ENCODE data around the gene PDZD4. TPM values are rescaled to one million over a fixed set of nuclear protein-coding genes. Genes with fewer than 3 reads are reported as not detected.

The PDZD4 gene
- total RNA-seq, 3 donors from 2014 or later (not counting 1 experiment from before 2014, with no cell fraction given) = 101 to 177 (median 157) TPM

GRCh38 chrX:153770601-153771414 lies 59.5 kb downstream of the PDZD4 start:
- TF ChIP-seq CTCF (IDR thresholded peaks at IDR 0.05) = no peak
- H3K9me3 Mint-ChIP-seq = no peaks in the 10 kb centered on the region
- Histone ChIP-seq H3K9me3 (ENCODE audit: control insufficient read depth, insufficient read depth, low read length) (no peaks in the 10 kb centered on the region), H3K4me1 (ENCODE audit: control insufficient read depth, insufficient read depth, low read length) (peaks cover 11% of the 10 kb centered on the region), H3K36me3 (ENCODE audit: control insufficient read depth, insufficient read depth, low read length) (no peaks in the 10 kb centered on the region), H3K4me3 (ENCODE audit: low read length) (no peak overlapping the region), H3K27me3 (ENCODE audit: control insufficient read depth, insufficient read depth, low read length) (no peaks in the 10 kb centered on the region), H3K27ac (ENCODE audit: low read length) (no peak overlapping the region)
- WGBS (ENCODE audit: insufficient coverage) = 90% methylated on average over 18 of the region's 18 CpGs
- peaks cover 0 to 16% of the 10 kb centered on the region in 2 donors for H3K4me1 Mint-ChIP-seq
- H3K27ac Mint-ChIP-seq = no peak overlapping the region
- ATAC-seq (no peak), DNase-seq (no peak)
- intact Hi-C loops (cut with micrococcal nuclease) = no loop called here
- no peaks in the 10 kb centered on the region for H3K36me3 Mint-ChIP-seq
- no peaks in the 10 kb centered on the region for H3K27me3 Mint-ChIP-seq (ENCODE audit: low read depth in 2 of 2)
- no peak overlapping the region for H3K4me3 Mint-ChIP-seq

- no peaks in the 10 kb centered on the region for H3K9me3 ChIP-seq (ENCODE audit: control insufficient read depth, insufficient read depth, low read length)
- Mint-ChIP-seq H3K36me3 (no peaks in the 10 kb centered on the region), H3K27ac (no peak overlapping the region), H3K4me3 (no peak overlapping the region), H3K9me3 (no peaks in the 10 kb centered on the region), H3K4me1 (peaks cover 0 to 16% of the 10 kb centered on the region in 2 donors), H3K27me3 (ENCODE audit: low read depth in 2 of 2) (no peaks in the 10 kb centered on the region)
- no peak overlapping the region for H3K4me3 ChIP-seq (ENCODE audit: low read length)
- DNase-seq = no peak
- no peak for TF ChIP-seq CTCF (IDR thresholded peaks at IDR 0.05)
- no peak for ATAC-seq
- no peak overlapping the region for H3K27ac ChIP-seq (ENCODE audit: low read length)
- no peaks in the 10 kb centered on the region for H3K36me3 ChIP-seq (ENCODE audit: control insufficient read depth, insufficient read depth, low read length)
- 89% methylated on average over 24 of the region's 25 CpGs for WGBS (ENCODE audit: insufficient coverage)
- peaks cover 11% of the 10 kb centered on the region for H3K4me1 ChIP-seq (ENCODE audit: control insufficient read depth, insufficient read depth, low read length)
- no peaks in the 10 kb centered on the region for H3K27me3 ChIP-seq (ENCODE audit: control insufficient read depth, insufficient read depth, low read length)
- intact Hi-C loops (cut with micrococcal nuclease) = no loop called here
Observed at GRCh38 chrX:153769865-153770600, 60.3 kb downstream of the PDZD4 start.

DNA sequence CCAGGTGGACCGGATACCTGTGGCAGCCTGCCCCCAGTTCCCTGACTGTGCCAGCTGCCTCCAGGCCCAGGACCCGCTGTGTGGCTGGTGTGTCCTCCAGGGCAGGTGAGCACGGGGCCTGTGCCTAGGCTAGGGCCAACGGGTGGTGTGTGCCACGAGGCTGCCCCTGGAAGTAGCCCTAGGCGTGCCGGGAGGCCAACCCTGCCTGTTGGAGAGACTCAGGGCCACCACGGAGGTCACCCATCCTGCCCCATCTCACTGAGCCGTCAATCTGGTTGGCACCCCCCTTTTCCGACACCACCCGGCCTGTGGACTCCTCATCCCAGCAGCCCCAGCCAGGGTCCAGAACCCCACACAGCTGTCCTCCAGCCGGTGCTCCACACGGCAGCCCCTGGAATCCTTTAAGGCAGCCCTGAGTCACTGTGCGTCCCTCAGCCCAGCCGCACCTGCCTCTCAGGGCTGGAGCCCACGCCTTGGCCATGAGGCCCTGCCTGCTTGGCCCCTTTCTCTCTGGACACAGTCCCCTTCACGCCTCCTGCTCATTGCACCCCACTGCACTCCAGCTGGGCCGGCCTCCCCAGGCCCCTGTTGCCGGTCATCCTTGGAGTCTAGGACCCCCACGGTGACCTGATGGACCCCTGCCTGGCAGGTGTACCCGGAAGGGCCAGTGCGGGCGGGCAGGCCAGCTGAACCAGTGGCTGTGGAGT lies 61.0 kb downstream of the PDZD4 start:
- TF ChIP-seq CTCF (IDR thresholded peaks at IDR 0.05) = no peak
- H3K9me3 ChIP-seq (ENCODE audit: control insufficient read depth, insufficient read depth, low read length) = no peaks in the 10 kb centered on the region
- intact Hi-C loops (cut with micrococcal nuclease) = no loop called here
- H3K36me3 ChIP-seq (ENCODE audit: control insufficient read depth, insufficient read depth, low read length) = no peaks in the 10 kb centered on the region
- H3K4me1 ChIP-seq (ENCODE audit: control insufficient read depth, insufficient read depth, low read length) = peaks cover 13% of the 10 kb centered on the region
- Mint-ChIP-seq H3K9me3 (no peaks in the 10 kb centered on the region), H3K27me3 (ENCODE audit: low read depth in 2 of 2) (no peaks in the 10 kb centered on the region), H3K27ac (no peak overlapping the region), H3K4me3 (no peak overlapping the region), H3K36me3 (no peaks in the 10 kb centered on the region), H3K4me1 (peaks cover 0 to 16% of the 10 kb centered on the region in 2 donors)
- no peaks in the 10 kb centered on the region for H3K27me3 ChIP-seq (ENCODE audit: control insufficient read depth, insufficient read depth, low read length)
- WGBS (ENCODE audit: insufficient coverage) = 93% methylated on average over 22 of the region's 23 CpGs
- H3K27ac ChIP-seq (ENCODE audit: low read length) = no peak overlapping the region
- H3K4me3 ChIP-seq (ENCODE audit: low read length) = no peak overlapping the region
- ATAC-seq (no peak), DNase-seq (no peak)
